Measurements from ENCODE around the gene NEU2.

GRCh38 chr2:233037078-233037477 is 4.6 kb downstream of the NEU2 start:
- TF ChIP-seq CTCF (conservative IDR thresholded peaks at IDR 0.05; ENCODE audit: low read depth, low read length): no peak
- no peak for TF ChIP-seq EZH2 (IDR thresholded peaks at IDR 0.05; ENCODE audit: borderline replicate concordance, low read depth, low read length, poor library complexity, severe bottlenecking)
